ENCODE measurements around the gene FBN2. TPM values are rescaled to one million over a fixed set of nuclear protein-coding genes. Genes with fewer than 3 reads are reported as not detected.

FBN2 gene
- total RNA-seq, 1 experiment from 2014 or later, result 0.42 TPM

GRCh38 chr5:128470663-128471062 lies 67.4 kb downstream of the FBN2 start:
- ChIA-PET POLR2A (no interaction called here), RAD21 (ENCODE audit: low non-redundant PET in 1 of 2, low total read pairs in 2 of 2, uncharacterized antibody in 2 of 2, unreplicated experiment in 2 of 2) (no interaction called here), CTCF (no interaction called here)
- Histone ChIP-seq H3K36me3 (ENCODE audit: control insufficient read depth in 1 of 2, insufficient read depth in 2 of 2, low read length in 2 of 2) (no peaks in the 10 kb centered on the region), H2AFZ (ENCODE audit: low read depth, low read length, poor library complexity, severe bottlenecking) (no peak overlapping the region), H3K4me2 (ENCODE audit: low read length) (no peak overlapping the region), H3K9ac (ENCODE audit: low read length) (no peak overlapping the region), H3K27me3 (ENCODE audit: insufficient read depth, low read length) (no peaks in the 10 kb centered on the region), H4K20me1 (ENCODE audit: insufficient read depth) (no peaks in the 10 kb centered on the region), H3K4me3 (replicated peaks in 1 of 2; ENCODE audit: low read depth in 1 of 2, low read length in 2 of 2) (no peak overlapping the region), H3K9me2 (ENCODE audit: insufficient read depth) (no peaks in the 10 kb centered on the region), H3K27ac (ENCODE audit: low read depth, low read length) (no peak overlapping the region), H3K79me2 (ENCODE audit: insufficient read depth, low read length) (no peaks in the 10 kb centered on the region), H3K4me1 (ENCODE audit: control insufficient read depth in 1 of 2, insufficient read depth in 2 of 2, low read length in 2 of 2) (no peaks in the 10 kb centered on the region), H3K9me3 (ENCODE audit: control insufficient read depth in 1 of 2, insufficient read depth in 1 of 2, low read depth in 1 of 2, low read length in 2 of 2) (no peaks in the 10 kb centered on the region)
- no TSS peak for BruUV-seq (replicated peaks)
- no peak for TF ChIP-seq TCF7L2 (IDR thresholded peaks at IDR 0.05; ENCODE audit: borderline replicate concordance, extremely low read depth, insufficient read depth, insufficient read length)
- TF ChIP-seq ZBTB33 (IDR thresholded peaks at IDR 0.05; ENCODE audit: extremely low read depth, insufficient replicate concordance, low read length), result no peak
- TF ChIP-seq YY1 (IDR thresholded peaks at IDR 0.05; ENCODE audit: extremely low read depth, insufficient replicate concordance, low read depth, low read length), result no peak
- TF ChIP-seq ELF1 (IDR thresholded peaks at IDR 0.05; ENCODE audit: borderline replicate concordance, low read depth), result no peak
- no peak for TF ChIP-seq JUND (IDR thresholded peaks at IDR 0.05)
- TF ChIP-seq MAX (IDR thresholded peaks at IDR 0.05), result no peak
- TF ChIP-seq EZH2 (IDR thresholded peaks at IDR 0.05), result no peak
- TF ChIP-seq SIN3A (IDR thresholded peaks at IDR 0.05; ENCODE audit: low read depth), result no peak
- no peak for TF ChIP-seq FOSL1 (IDR thresholded peaks at IDR 0.05; ENCODE audit: low read depth)
- no peak for TF ChIP-seq CEBPB (IDR thresholded peaks at IDR 0.05; ENCODE audit: low read depth)
- TF ChIP-seq SRF (IDR thresholded peaks at IDR 0.05; ENCODE audit: low read depth), result no peak
- TF ChIP-seq EZH2phosphoT487 (IDR thresholded peaks at IDR 0.05; ENCODE audit: borderline replicate concordance), result no peak
- no peak for TF ChIP-seq CBX3 (IDR thresholded peaks at IDR 0.05; ENCODE audit: low read depth)
- no peak for TF ChIP-seq ATF3 (IDR thresholded peaks at IDR 0.05)
- TF ChIP-seq ZFX (IDR thresholded peaks at IDR 0.05), result no peak
- ATAC-seq (no peak), DNase-seq (ENCODE audit: low read depth, low spot score) (no peak)
- intact Hi-C loops (cut with micrococcal nuclease), result no loop called here
